GM12874 (cell line): Measurements from ENCODE around the gene CCDC127.

Experiments used
- TF ChIP-seq, protein P1 (sequence below): IDR thresholded peaks from 2 replicates; pipeline ENCODE4 v1.5.1; 2011; ENCODE audit warnings: low read depth, mild to moderate bottlenecking, control low read depth, low read length, moderate library complexity; ENCODE audit not compliant: insufficient read depth

CCDC127 gene

DNA sequence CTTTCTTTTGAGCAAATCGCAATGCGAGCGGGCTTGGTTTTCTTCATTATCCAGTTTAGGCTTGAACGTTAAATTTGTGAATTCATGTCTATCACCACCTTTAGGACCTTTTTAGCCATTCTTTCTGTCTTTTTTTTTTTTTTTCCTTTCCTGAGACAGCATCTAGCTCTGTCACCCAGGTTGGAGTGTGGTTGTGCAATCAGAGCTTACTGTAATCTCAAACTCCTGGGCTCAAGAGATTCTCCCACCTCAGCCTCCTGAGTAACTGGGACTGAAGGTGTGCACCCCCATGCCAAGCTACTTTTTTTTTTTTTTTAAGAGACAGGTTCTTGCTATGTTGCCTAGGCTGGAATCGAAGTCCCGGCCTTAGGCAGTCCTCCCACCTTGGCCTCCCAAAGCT lies 65.9 kb downstream of the CCDC127 start:
- TF ChIP-seq, protein P1, sequence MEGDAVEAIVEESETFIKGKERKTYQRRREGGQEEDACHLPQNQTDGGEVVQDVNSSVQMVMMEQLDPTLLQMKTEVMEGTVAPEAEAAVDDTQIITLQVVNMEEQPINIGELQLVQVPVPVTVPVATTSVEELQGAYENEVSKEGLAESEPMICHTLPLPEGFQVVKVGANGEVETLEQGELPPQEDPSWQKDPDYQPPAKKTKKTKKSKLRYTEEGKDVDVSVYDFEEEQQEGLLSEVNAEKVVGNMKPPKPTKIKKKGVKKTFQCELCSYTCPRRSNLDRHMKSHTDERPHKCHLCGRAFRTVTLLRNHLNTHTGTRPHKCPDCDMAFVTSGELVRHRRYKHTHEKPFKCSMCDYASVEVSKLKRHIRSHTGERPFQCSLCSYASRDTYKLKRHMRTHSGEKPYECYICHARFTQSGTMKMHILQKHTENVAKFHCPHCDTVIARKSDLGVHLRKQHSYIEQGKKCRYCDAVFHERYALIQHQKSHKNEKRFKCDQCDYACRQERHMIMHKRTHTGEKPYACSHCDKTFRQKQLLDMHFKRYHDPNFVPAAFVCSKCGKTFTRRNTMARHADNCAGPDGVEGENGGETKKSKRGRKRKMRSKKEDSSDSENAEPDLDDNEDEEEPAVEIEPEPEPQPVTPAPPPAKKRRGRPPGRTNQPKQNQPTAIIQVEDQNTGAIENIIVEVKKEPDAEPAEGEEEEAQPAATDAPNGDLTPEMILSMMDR: no peak

DNA sequence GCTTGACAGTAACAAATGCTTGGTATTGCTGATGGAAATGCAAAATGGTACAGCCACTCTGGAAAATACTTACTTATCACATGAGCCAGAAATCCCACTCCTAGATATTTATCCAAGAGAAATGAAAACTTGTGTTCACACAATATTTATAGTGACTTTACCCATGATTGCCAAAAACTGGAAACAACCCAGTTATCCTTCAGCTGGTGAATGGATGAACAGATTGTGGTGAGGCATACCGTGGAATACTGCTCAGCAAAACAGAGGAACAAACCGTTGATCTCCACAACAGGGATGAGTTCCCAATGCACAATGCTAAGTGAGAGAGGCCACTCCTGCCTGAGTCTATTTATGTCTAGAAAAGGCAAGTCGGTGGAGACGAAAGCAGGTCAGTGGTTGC lies 67.2 kb downstream of the CCDC127 start:
- TF ChIP-seq, protein P1: no peak

DNA sequence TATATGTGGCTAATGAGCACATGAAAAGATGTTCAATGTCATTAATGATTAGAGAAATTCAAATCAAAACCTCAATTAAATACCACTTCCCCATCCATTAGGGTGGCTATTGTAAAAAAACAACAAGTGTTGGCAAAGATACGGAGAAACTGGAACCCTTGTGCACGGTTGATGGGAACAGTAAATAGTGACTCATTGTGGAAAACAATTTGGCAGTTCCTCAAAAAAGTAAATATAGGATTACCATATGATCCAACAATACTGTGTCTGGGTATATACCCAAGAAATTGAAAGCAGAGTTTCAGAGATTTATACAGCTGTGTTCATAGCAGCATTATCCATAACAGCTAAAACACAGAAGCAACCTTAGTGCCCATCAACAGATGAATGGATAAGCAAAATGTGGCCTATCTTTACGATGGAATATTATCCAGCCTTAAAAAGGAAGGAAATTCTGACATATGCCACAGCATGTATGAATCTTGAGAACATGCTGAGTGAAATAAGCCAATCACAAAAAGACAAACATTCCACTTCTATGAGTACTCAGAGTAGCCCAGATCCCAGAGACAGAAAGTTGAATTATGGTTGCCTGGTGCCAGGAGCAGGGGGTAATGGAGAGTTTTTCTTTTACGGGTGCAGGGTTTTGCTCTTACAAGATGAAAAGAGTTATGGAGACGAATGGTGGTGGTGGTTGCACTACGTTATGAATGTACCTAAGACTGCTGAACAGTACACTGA lies 68.0 kb downstream of the CCDC127 start:
- TF ChIP-seq, protein P1: no peak

DNA sequence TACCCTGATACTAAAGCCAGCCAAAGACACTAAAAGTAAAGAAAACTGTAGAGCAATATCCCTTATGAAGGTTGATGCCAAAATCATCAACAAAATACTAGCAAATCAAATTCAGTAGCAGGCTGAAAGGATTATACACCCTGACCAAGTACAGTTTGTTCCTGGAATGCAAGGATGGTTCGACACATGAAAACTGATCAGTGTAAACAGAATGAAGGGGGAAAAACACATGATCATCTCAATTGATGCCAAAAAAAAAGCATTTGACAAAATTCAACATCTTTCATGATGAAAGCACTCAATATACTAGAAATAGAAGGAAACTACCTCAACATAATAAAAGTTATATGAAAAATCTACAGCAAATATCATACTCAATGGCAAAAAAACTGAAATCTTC lies 70.2 kb downstream of the CCDC127 start:
- TF ChIP-seq, protein P1: no peak
